Measurements from ENCODE around the gene IQCE.

DNA sequence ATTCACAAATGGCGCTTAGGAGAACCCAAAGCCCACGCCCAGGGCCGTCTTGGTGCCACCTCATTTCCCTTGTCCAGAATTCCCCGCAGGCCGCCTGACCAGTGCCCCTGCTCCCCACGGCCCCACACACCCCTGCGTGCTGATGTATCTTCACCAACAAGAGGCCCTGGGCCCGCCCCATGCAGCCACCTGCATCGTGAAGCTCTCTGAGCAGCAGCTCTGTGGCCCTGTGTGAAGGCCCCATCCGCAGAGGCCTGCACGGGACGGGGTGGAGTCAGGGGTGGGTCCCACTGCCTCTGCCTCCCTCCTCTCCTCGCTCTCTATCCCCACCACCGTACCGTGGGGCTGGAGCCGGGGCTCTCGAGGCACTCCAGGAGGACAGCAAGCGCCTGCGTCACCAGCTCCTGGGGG is 18.1 kb upstream of the IQCE start:
- TF ChIP-seq, protein P1, sequence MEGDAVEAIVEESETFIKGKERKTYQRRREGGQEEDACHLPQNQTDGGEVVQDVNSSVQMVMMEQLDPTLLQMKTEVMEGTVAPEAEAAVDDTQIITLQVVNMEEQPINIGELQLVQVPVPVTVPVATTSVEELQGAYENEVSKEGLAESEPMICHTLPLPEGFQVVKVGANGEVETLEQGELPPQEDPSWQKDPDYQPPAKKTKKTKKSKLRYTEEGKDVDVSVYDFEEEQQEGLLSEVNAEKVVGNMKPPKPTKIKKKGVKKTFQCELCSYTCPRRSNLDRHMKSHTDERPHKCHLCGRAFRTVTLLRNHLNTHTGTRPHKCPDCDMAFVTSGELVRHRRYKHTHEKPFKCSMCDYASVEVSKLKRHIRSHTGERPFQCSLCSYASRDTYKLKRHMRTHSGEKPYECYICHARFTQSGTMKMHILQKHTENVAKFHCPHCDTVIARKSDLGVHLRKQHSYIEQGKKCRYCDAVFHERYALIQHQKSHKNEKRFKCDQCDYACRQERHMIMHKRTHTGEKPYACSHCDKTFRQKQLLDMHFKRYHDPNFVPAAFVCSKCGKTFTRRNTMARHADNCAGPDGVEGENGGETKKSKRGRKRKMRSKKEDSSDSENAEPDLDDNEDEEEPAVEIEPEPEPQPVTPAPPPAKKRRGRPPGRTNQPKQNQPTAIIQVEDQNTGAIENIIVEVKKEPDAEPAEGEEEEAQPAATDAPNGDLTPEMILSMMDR (IDR thresholded peaks at IDR 0.05): no peak
- TF ChIP-seq POLR2AphosphoS5 (IDR thresholded peaks at IDR 0.05; ENCODE audit: low read depth, low read length) (no peak), SIN3A (IDR thresholded peaks at IDR 0.05; ENCODE audit: borderline replicate concordance, insufficient read depth, low read depth, low read length) (no peak)
